CD4-positive, alpha-beta T cell (primary cell): ENCODE results near the gene C1QL2. TPM values are rescaled to one million over a fixed set of nuclear protein-coding genes. Genes with fewer than 3 reads are reported as not detected.

Source experiments
- ATAC-seq: fragments of 200-7000 bp; cut with Tn5 transposase; one replicate; pipeline ENCODE4 v1.10.0; 2022; ENCODE audit warnings: mild to moderate bottlenecking; ENCODE audit not compliant: poor library complexity
- CTCF ChIA-PET: fragments of 350-600 bp; sonication (Branson Sonifier 250); formaldehyde crosslinking; loops from one replicate; lab custom pipeline; 2021; ENCODE audit warnings: antibody characterized with exemption, inconsistent platforms; lab: Charles Lee
- POLR2A ChIA-PET: fragments of 350-600 bp; sonication (Branson Sonifier 250); formaldehyde crosslinking; loops from one replicate; lab custom pipeline; 2021; ENCODE audit warnings: antibody characterized with exemption, inconsistent platforms; lab: Charles Lee
- DNase-seq, 14 experiments: peaks; one replicate each; pipeline ENCODE4 v3.0.0-alpha.2; 2013 to 2020; ENCODE audit warnings: mixed read lengths in 2 of 14
- H3K27ac ChIP-seq, 2 donors: one replicate each; pipeline versions ENCODE4 v1.5.1 to v1.7.0; 2013; ENCODE audit warnings: low read length in 2 of 2, low read depth in 1 of 2, mild to moderate bottlenecking in 1 of 2
- H3K27me3 ChIP-seq, 2 experiments: 1 replicate in 1 of 2; 2 replicates in 1 of 2; pipeline versions ENCODE4 v1.6.1 to v1.7.0; 2013; ENCODE audit warnings: low read length in 2 of 2, control low read depth in 1 of 2, mild to moderate bottlenecking in 1 of 2, moderate library complexity in 1 of 2; ENCODE audit not compliant: insufficient read depth in 2 of 2, control insufficient read depth in 1 of 2
- H3K36me3 ChIP-seq: one replicate; pipeline ENCODE4 v1.6.1; 2013; ENCODE audit warnings: low read length, control low read depth; ENCODE audit not compliant: insufficient read depth
- H3K4me1 ChIP-seq: one replicate; pipeline ENCODE4 v1.6.1; 2013; ENCODE audit warnings: low read length, control low read depth; ENCODE audit not compliant: insufficient read depth
- H3K4me3 ChIP-seq: one replicate; pipeline ENCODE4 v1.5.1; 2013; ENCODE audit warnings: mild to moderate bottlenecking, low read length, moderate library complexity
- H3K9me3 ChIP-seq, 2 experiments: 1 replicate in 1 of 2; 2 replicates in 1 of 2; pipeline versions ENCODE4 v1.6.1 to v1.7.0; 2013; ENCODE audit warnings: low read length in 2 of 2, mild to moderate bottlenecking in 2 of 2, control low read depth in 1 of 2, moderate library complexity in 1 of 2; ENCODE audit not compliant: control insufficient read depth in 1 of 2, insufficient read depth in 1 of 2
- H3K27ac Mint-ChIP-seq: one replicate; pipeline ENCODE4 v1.8.0; 2020; ENCODE audit warnings: mixed read lengths
- H3K27me3 Mint-ChIP-seq: one replicate; pipeline ENCODE4 v1.8.0; 2021; ENCODE audit warnings: mixed read lengths
- H3K36me3 Mint-ChIP-seq: one replicate; pipeline ENCODE4 v1.8.0; 2021; ENCODE audit warnings: low read depth, mixed read lengths
- H3K4me1 Mint-ChIP-seq: one replicate; pipeline ENCODE4 v1.8.0; 2021; ENCODE audit warnings: low read depth, mixed read lengths
- H3K4me3 Mint-ChIP-seq: one replicate; pipeline ENCODE4 v1.8.0; 2020; ENCODE audit warnings: mild to moderate bottlenecking, mixed read lengths
- H3K9me3 Mint-ChIP-seq: one replicate; pipeline ENCODE4 v1.8.0; 2020; ENCODE audit warnings: mixed read lengths
- CTCF ChIP-seq: fragments of 200-600 bp; IDR thresholded peaks from one replicate; pipeline ENCODE4 v1.8.0; 2022; ENCODE audit warnings: antibody characterized with exemption, mild to moderate bottlenecking
- intact Hi-C, 2 experiments: fragments of 100-400 bp; cut with DNase I in 1 of 2; cut with micrococcal nuclease in 1 of 2; formaldehyde crosslinking; loops; one replicate each; pipeline versions ENCODE4 v1.15.1 to v1.9.0; 2023 to 2025; cut with DNase I, micrococcal nuclease
- total RNA-seq, 174 experiments: library from RNA in 2 of 174; stranded (reverse) in 2 of 174; gene quantifications; one replicate each; pipeline ENCODE4 v1.2.3 and lab custom pipeline; 2021 to 2026

Gene C1QL2
- total RNA-seq, 2 experiments from 2014 or later: not detected

DNA sequence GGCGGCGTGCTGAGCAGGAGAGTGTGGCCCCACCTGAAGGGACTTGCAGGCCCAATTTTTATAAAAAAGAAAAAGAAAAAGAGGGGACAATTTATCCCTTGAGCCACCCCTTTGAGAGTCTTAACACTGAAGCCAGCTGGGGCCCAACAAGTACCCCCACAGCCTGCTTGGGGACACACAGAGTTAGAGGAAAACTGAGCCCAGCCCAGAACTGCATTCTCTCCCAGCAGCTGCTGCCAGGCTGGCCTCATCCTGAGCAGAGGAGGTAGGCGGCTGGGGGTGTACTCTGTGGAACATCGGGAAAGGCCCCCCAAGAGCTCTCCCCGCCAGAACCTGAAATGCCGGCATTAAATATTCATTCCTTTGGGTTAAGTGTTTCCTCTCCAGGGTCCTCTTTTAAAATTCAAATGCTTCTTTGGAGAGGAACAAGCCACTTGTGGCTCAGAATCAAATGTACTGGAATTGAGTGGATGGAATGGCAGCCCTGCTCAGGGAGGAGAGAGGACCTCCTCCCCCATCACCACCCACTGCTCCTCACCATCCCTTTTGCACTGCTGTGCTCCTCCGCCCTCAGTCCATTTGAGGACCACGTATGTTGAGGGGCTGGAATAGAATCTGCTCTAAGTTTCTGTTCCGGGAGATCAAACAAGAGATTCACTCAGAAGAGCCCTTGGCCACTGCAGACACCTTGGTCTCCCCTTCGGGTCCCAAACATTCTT lies 45.6 kb downstream of the C1QL2 start:
- H3K27ac Mint-ChIP-seq: no peak overlapping the region
- Histone ChIP-seq H3K36me3 (no peaks in the 10 kb centered on the region), H3K4me3 (no peak overlapping the region), H3K27me3 (peaks cover 4 to 9% of the 10 kb centered on the region in 2 experiments), H3K27ac (no peak overlapping the region), H3K9me3 (peaks cover 0 to 24% of the 10 kb centered on the region in 2 experiments), H3K4me1 (no peaks in the 10 kb centered on the region)
- H3K9me3 Mint-ChIP-seq: peaks cover 8% of the 10 kb centered on the region
- ATAC-seq (no peak), DNase-seq (no peak)
- ChIA-PET POLR2A (no interaction called here), CTCF (no interaction called here)
- H3K4me1 Mint-ChIP-seq: no peaks in the 10 kb centered on the region
- H3K27me3 Mint-ChIP-seq: peaks cover 24% of the 10 kb centered on the region
- no peaks in the 10 kb centered on the region for H3K36me3 Mint-ChIP-seq
- no peak overlapping the region for H3K4me3 Mint-ChIP-seq
- TF ChIP-seq CTCF: no peak
- intact Hi-C loops: no loop called here

- intact Hi-C loops: no loop called here
- ChIA-PET CTCF (no interaction called here), POLR2A (no interaction called here)
- no peak overlapping the region for H3K4me3 Mint-ChIP-seq
- no peak for TF ChIP-seq CTCF
- no peak overlapping the region for H3K27ac Mint-ChIP-seq
- H3K4me3 ChIP-seq: no peak overlapping the region
- H3K27me3 ChIP-seq: peaks cover 4 to 9% of the 10 kb centered on the region in 2 experiments
- peaks cover 0 to 17% of the 10 kb centered on the region in 2 experiments for H3K9me3 ChIP-seq
- no peaks in the 10 kb centered on the region for H3K36me3 Mint-ChIP-seq
- H3K27ac ChIP-seq: no peak overlapping the region
- no peak for ATAC-seq
- H3K4me1 Mint-ChIP-seq: no peaks in the 10 kb centered on the region
- peaks cover 24% of the 10 kb centered on the region for H3K27me3 Mint-ChIP-seq
- H3K9me3 Mint-ChIP-seq: peaks cover 10% of the 10 kb centered on the region
- no peaks in the 10 kb centered on the region for H3K36me3 ChIP-seq
- DNase-seq: no peak
- H3K4me1 ChIP-seq: no peaks in the 10 kb centered on the region
Observed at GRCh38 chr2:119112230-119112629, 46.3 kb downstream of the C1QL2 start.

DNA sequence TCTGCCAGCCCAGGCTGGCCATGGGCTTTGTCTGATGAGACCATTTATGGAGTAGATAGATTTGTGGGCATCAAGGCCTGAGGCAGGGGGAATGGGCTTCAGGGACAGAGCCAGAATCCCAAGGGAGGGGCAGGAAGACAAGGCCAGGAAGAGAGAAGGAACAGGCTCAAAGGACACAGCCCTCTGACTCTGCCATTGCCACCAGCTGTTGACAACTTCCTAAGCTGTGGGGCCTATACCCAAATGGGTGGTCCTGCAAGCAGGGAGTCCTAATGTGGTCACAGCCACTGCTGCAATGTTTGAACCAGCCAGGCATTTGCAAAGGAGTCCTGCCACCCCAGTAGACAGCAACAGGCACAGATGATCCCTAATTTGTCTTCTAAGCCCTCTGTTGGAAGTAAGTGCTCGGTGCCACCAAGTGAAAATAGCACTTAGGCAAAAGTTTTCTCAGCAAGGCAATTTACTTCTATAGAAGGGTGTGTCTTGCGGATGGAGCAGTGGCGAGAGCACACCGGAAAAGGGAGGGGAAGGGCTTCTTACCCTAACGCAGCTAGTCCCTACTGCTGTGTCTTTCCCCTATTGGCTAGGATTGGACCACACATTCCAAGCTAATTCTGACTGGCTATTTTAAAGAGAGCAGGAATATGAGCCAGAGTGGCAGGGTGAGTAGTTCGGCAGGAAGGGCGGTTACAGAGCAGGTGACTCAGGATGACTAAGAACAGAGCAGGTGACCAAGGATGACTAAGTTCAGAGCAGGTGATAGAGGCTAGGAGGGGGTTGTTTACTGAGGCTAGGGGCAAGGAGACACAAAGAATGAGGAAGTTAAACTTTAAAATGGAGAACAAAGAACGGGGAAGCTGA lies 47.2 kb downstream of the C1QL2 start:
- Histone ChIP-seq H3K4me1 (no peaks in the 10 kb centered on the region), H3K4me3 (no peak overlapping the region), H3K27ac (no peak overlapping the region), H3K9me3 (peaks cover 0 to 17% of the 10 kb centered on the region in 2 experiments), H3K36me3 (no peaks in the 10 kb centered on the region), H3K27me3 (peaks cover 4 to 9% of the 10 kb centered on the region in 2 experiments)
- POLR2A ChIA-PET: no interaction called here
- DNase-seq (no peak), ATAC-seq (no peak)
- intact Hi-C loops: no loop called here
- Mint-ChIP-seq H3K27me3 (peaks cover 33% of the 10 kb centered on the region), H3K4me3 (no peak overlapping the region), H3K4me1 (no peaks in the 10 kb centered on the region), H3K9me3 (peaks cover 18% of the 10 kb centered on the region), H3K36me3 (no peaks in the 10 kb centered on the region), H3K27ac (no peak overlapping the region)
- TF ChIP-seq CTCF: no peak
- CTCF ChIA-PET: no interaction called here
